Fibroblast of lung (primary cell): ENCODE measurements around the gene PPIA. TPM values are rescaled to one million over a fixed set of nuclear protein-coding genes. Genes with fewer than 3 reads are reported as not detected.

ENCODE experiments used
- DNase-seq, 2 donors: peaks; one replicate each; pipeline versions ENCODE4 v3.0.0 to v3.0.0-alpha.2; 2010; ENCODE audit warnings: low read depth in 2 of 2
- H2AFZ ChIP-seq: 2 replicates; pipeline ENCODE4 v1.5.1; 2012; ENCODE audit warnings: low read length, control low read depth, inconsistent platforms
- H3K27ac ChIP-seq: 2 replicates; pipeline ENCODE4 v1.5.1; 2011; ENCODE audit warnings: low read length, control low read depth; ENCODE audit not compliant: insufficient read depth
- H3K27me3 ChIP-seq: 2 replicates; pipeline ENCODE4 v1.5.1; 2011; ENCODE audit warnings: mild to moderate bottlenecking, low read length; ENCODE audit not compliant: control insufficient read depth, insufficient read depth
- H3K36me3 ChIP-seq: 2 replicates; pipeline ENCODE4 v1.5.1; 2011; ENCODE audit warnings: low read length; ENCODE audit not compliant: control insufficient read depth, insufficient read depth
- H3K4me1 ChIP-seq: 2 replicates; pipeline ENCODE4 v1.5.1; 2011; ENCODE audit warnings: low read length; ENCODE audit not compliant: control insufficient read depth, insufficient read depth; ENCODE audit errors: extremely low read depth
- H3K4me2 ChIP-seq: 2 replicates; pipeline ENCODE4 v1.5.1; 2011; ENCODE audit warnings: low read length, control low read depth; ENCODE audit not compliant: insufficient read depth; ENCODE audit errors: extremely low read depth
- H3K4me3 ChIP-seq, 4 experiments: fragments of 200-600 bp in 1 of 4; sonication (generic) in 1 of 4; replicated peaks in 1 of 4; 2 replicates each; pipeline ENCODE4 v1.5.1; 2011 to 2016; ENCODE audit warnings: low read length in 4 of 4, low read depth in 3 of 4, mild to moderate bottlenecking in 3 of 4, control low read depth in 2 of 4, inconsistent platforms in 1 of 4, mixed read lengths in 1 of 4; ENCODE audit not compliant: insufficient read depth in 1 of 4; ENCODE audit errors: control extremely low read depth in 1 of 4
- H3K79me2 ChIP-seq: 2 replicates; pipeline ENCODE4 v1.5.1; 2012; ENCODE audit warnings: mild to moderate bottlenecking, low read length, inconsistent platforms; ENCODE audit not compliant: control insufficient read depth, insufficient read depth
- H3K9ac ChIP-seq: 2 replicates; pipeline ENCODE4 v1.5.1; 2011; ENCODE audit warnings: mild to moderate bottlenecking, low read length, control low read depth; ENCODE audit not compliant: insufficient read depth
- H3K9me3 ChIP-seq: 2 replicates; pipeline ENCODE4 v1.5.1; 2012; ENCODE audit warnings: low read depth, low read length; ENCODE audit not compliant: control insufficient read depth, insufficient read depth
- H4K20me1 ChIP-seq: 2 replicates; pipeline ENCODE4 v1.5.1; 2011; ENCODE audit warnings: low read length; ENCODE audit not compliant: control insufficient read depth, insufficient read depth; ENCODE audit errors: extremely low read depth
- CTCF ChIP-seq, 2 donors: IDR thresholded peaks in 1 of 2; conservative IDR thresholded peaks in 1 of 2; 1 replicate in 1 of 2; 2 replicates in 1 of 2; pipeline ENCODE4 v1.5.1; 2011 to 2012; ENCODE audit warnings: low read length in 2 of 2, control low read depth in 1 of 2, inconsistent platforms in 1 of 2, low read depth in 1 of 2, mild to moderate bottlenecking in 1 of 2
- EZH2 ChIP-seq: IDR thresholded peaks from 2 replicates; pipeline ENCODE4 v1.5.1; 2012; ENCODE audit warnings: low read length, control low read depth, mild to moderate bottlenecking; ENCODE audit errors: missing control alignments
- polyA plus RNA-seq, 2 donors: library from polyadenylated mRNA; depleted of rRNA in 1 of 2; stranded (reverse) in 1 of 2; unstranded in 1 of 2; fragments of >200 nt; gene quantifications; 2 replicates each; pipeline ENCODE4 v1.2.1, GENCODE V29; 2011 to 2012; ENCODE audit warnings: missing spikeins in 1 of 2
- total RNA-seq: library from RNA; depleted of rRNA; stranded (reverse); fragments of >200 nt; gene quantifications from 2 replicates; pipeline ENCODE4 v1.2.1, GENCODE V29; 2014

Gene PPIA
- total and polyA plus RNA-seq, 2 donors (not counting 1 experiment from before 2014, with no cell fraction given), result 1,161 to 7,057 TPM

GRCh38 chr7:44796034-44796503, 412 bp upstream of the PPIA start:
- peaks cover 43% of the 10 kb centered on the region for H3K79me2 ChIP-seq
- no peaks in the 10 kb centered on the region for H3K27me3 ChIP-seq
- TF ChIP-seq EZH2, result no peak
- TF ChIP-seq CTCF (conservative IDR thresholded peaks at IDR 0.05 in 1 of 2, IDR thresholded peaks at IDR 0.05 in 1 of 2; ENCODE audit: low read depth in 1 of 2, low read length in 2 of 2), result no peak
- H3K4me2 ChIP-seq, result peak overlapping the region; percentile 92
- no peaks in the 10 kb centered on the region for H3K9me3 ChIP-seq
- peaks cover 8% of the 10 kb centered on the region for H4K20me1 ChIP-seq
- peak overlapping the region; percentile 99 for H3K27ac ChIP-seq
- peak overlapping the region; percentile 82 to 98 (median 86) for H3K4me3 ChIP-seq
- peak; percentile 39 to 45 for DNase-seq
- peak overlapping the region; percentile 98 for H3K9ac ChIP-seq
- peaks cover 6% of the 10 kb centered on the region for H3K4me1 ChIP-seq
- H2AFZ ChIP-seq, result peak overlapping the region; percentile 95
- H3K36me3 ChIP-seq, result peaks cover 9% of the 10 kb centered on the region

- peaks cover 44% of the 10 kb centered on the region for H3K79me2 ChIP-seq
- H4K20me1 ChIP-seq, result peaks cover 8% of the 10 kb centered on the region
Observed at GRCh38 chr7:44797329-44798258, 1.1 kb downstream of the PPIA start.

More at GRCh38 chr7:44797329-44798258, 1.1 kb downstream of the PPIA start:
- DNase-seq, result peak; percentile 86
- H2AFZ ChIP-seq, result no peak overlapping the region
- TF ChIP-seq CTCF (conservative IDR thresholded peaks at IDR 0.05 in 1 of 2, IDR thresholded peaks at IDR 0.05 in 1 of 2; ENCODE audit: low read depth in 1 of 2, low read length in 2 of 2), result peak; percentile 39 to 46
- TF ChIP-seq EZH2, result no peak
- H3K4me1 ChIP-seq, result peaks cover 6% of the 10 kb centered on the region
- H3K9ac ChIP-seq, result peak overlapping the region; percentile 98
- H3K36me3 ChIP-seq, result peaks cover 14% of the 10 kb centered on the region
- no peaks in the 10 kb centered on the region for H3K27me3 ChIP-seq
- H3K4me3 ChIP-seq, result peak overlapping the region; percentile 84 to 98 (median 94)
- H3K9me3 ChIP-seq, result no peaks in the 10 kb centered on the region
- H3K27ac ChIP-seq, result peak overlapping the region; percentile 99
- H3K4me2 ChIP-seq, result peak overlapping the region; percentile 99
